Keratinocyte (primary cell): ENCODE data around the gene TRPM3. TPM values are rescaled to one million over a fixed set of nuclear protein-coding genes. Genes with fewer than 3 reads are reported as not detected.

Experiments
- DNase-seq: peaks from one replicate; pipeline ENCODE4 v3.0.0-alpha.2; 2011; ENCODE audit warnings: low read depth, missing footprints, low spot score
- FAIRE-seq: peaks from 2 replicates; lab custom pipeline; 2011; peaks lifted over from hg19 to GRCh38; lab: Jason Lieb, UNC
- H2AFZ ChIP-seq: 2 replicates; pipeline ENCODE4 v1.6.0; 2012; ENCODE audit warnings: low read length, control low read depth, inconsistent platforms; ENCODE audit not compliant: control insufficient read depth
- H3K27ac ChIP-seq: 2 replicates; pipeline ENCODE4 v1.5.1; 2011; ENCODE audit warnings: low read length; ENCODE audit not compliant: control insufficient read depth, insufficient read depth
- H3K27me3 ChIP-seq: 3 replicates; pipeline ENCODE4 v1.6.0; 2011; ENCODE audit warnings: low read length; ENCODE audit not compliant: control insufficient read depth, insufficient read depth; ENCODE audit errors: extremely low read depth
- H3K36me3 ChIP-seq, 2 experiments: 2 replicates in 1 of 2; 3 replicates in 1 of 2; pipeline ENCODE4 v1.5.1; 2011; ENCODE audit warnings: low read length in 2 of 2, mild to moderate bottlenecking in 1 of 2; ENCODE audit not compliant: control insufficient read depth in 2 of 2, insufficient read depth in 2 of 2; ENCODE audit errors: extremely low read depth in 1 of 2
- H3K4me1 ChIP-seq: 3 replicates; pipeline ENCODE4 v1.5.1; 2011; ENCODE audit warnings: low read length; ENCODE audit not compliant: control insufficient read depth, insufficient read depth; ENCODE audit errors: extremely low read depth
- H3K4me2 ChIP-seq: 3 replicates; pipeline ENCODE4 v1.6.0; 2011; ENCODE audit warnings: low read depth, low read length; ENCODE audit not compliant: control insufficient read depth, insufficient read depth; ENCODE audit errors: extremely low read depth
- H3K4me3 ChIP-seq, 3 experiments: fragments of 200-600 bp in 1 of 3; sonication (generic) in 1 of 3; 2 replicates in 2 of 3; 3 replicates in 1 of 3; pipeline ENCODE4 v1.5.1; 2011 to 2016; ENCODE audit warnings: low read length in 3 of 3, mild to moderate bottlenecking in 3 of 3, control low read depth in 2 of 3, inconsistent platforms in 1 of 3, low read depth in 1 of 3, mixed read lengths in 1 of 3, mixed run types in 1 of 3, moderate library complexity in 1 of 3; ENCODE audit not compliant: control insufficient read depth in 2 of 3, insufficient read depth in 2 of 3; ENCODE audit errors: extremely low read depth in 1 of 3
- H3K79me2 ChIP-seq: 2 replicates; pipeline ENCODE4 v1.6.0; 2012; ENCODE audit warnings: low read length; ENCODE audit not compliant: control insufficient read depth, insufficient read depth
- H3K9ac ChIP-seq: 3 replicates; pipeline ENCODE4 v1.6.0; 2011; ENCODE audit warnings: low read length; ENCODE audit not compliant: control insufficient read depth, insufficient read depth; ENCODE audit errors: extremely low read depth
- H3K9me1 ChIP-seq: 3 replicates; pipeline ENCODE4 v1.6.0; 2011; ENCODE audit warnings: low read length; ENCODE audit not compliant: control insufficient read depth, insufficient read depth; ENCODE audit errors: extremely low read depth
- H3K9me3 ChIP-seq: 2 replicates; pipeline ENCODE4 v1.5.1; 2012; ENCODE audit warnings: low read depth, low read length; ENCODE audit not compliant: control insufficient read depth
- H4K20me1 ChIP-seq: 3 replicates; pipeline ENCODE4 v1.6.0; 2011; ENCODE audit warnings: low read length; ENCODE audit not compliant: control insufficient read depth, insufficient read depth; ENCODE audit errors: extremely low read depth
- EZH2 ChIP-seq: IDR thresholded peaks from one replicate; pipeline ENCODE4 v1.6.1; 2012; ENCODE audit warnings: inconsistent platforms, mild to moderate bottlenecking, low read length, moderate library complexity
- dilution Hi-C: fragments of 300-500 bp; cut with MboI; formaldehyde crosslinking; loops from one replicate; pipeline ENCODE4 v1.7.0; 2020; ENCODE audit warnings: low sequenced_read_pairs; ENCODE audit not compliant: extremely low pct_ligation_motif_present
- polyA plus RNA-seq, 5 experiments: library from polyadenylated mRNA; depleted of rRNA in 3 of 5; stranded (reverse) in 3 of 5; stranded (forward) in 1 of 5; unstranded in 1 of 5; fragments of >200 nt; gene quantifications; 1 replicate in 1 of 5; 2 replicates in 3 of 5; 3 replicates in 1 of 5; pipeline versions ENCODE4 v1.2.1 to v1.2.3, GENCODE V29; 2011 to 2012; ENCODE audit warnings: missing spikeins in 2 of 5, low read depth in 1 of 5, low replicate concordance in 1 of 5
- TF ChIP-seq, protein P1 (sequence below), 3 experiments: IDR thresholded peaks in 1 of 3; conservative IDR thresholded peaks in 1 of 3; optimal IDR thresholded peaks in 1 of 3; 2 replicates in 2 of 3; 3 replicates in 1 of 3; pipeline versions ENCODE3 to v1.5.1; 2011; ENCODE audit warnings: low read length in 3 of 3, mild to moderate bottlenecking in 3 of 3, moderate library complexity in 2 of 3, control low read depth in 1 of 3, inconsistent platforms in 1 of 3; ENCODE audit not compliant: insufficient read depth in 2 of 3; ENCODE audit errors: extremely low read depth in 1 of 3

The TRPM3 gene
- polyA plus RNA-seq, 1 donor (not counting 4 experiments of a cell fraction or from before 2014, with no cell fraction given) = 0.03 TPM

GRCh38 chr9:70581955-70582350, 539.5 kb downstream of the TRPM3 start:
- H3K9ac ChIP-seq = no peak overlapping the region
- no peak for DNase-seq
- no peaks in the 10 kb centered on the region for H4K20me1 ChIP-seq
- peaks cover 8% of the 10 kb centered on the region for H3K4me1 ChIP-seq
- H3K36me3 ChIP-seq = no peaks in the 10 kb centered on the region
- H3K4me3 ChIP-seq = no peak overlapping the region
- H3K27ac ChIP-seq = no peak overlapping the region
- no peak for FAIRE-seq
- TF ChIP-seq EZH2 = no peak
- TF ChIP-seq, protein P1, sequence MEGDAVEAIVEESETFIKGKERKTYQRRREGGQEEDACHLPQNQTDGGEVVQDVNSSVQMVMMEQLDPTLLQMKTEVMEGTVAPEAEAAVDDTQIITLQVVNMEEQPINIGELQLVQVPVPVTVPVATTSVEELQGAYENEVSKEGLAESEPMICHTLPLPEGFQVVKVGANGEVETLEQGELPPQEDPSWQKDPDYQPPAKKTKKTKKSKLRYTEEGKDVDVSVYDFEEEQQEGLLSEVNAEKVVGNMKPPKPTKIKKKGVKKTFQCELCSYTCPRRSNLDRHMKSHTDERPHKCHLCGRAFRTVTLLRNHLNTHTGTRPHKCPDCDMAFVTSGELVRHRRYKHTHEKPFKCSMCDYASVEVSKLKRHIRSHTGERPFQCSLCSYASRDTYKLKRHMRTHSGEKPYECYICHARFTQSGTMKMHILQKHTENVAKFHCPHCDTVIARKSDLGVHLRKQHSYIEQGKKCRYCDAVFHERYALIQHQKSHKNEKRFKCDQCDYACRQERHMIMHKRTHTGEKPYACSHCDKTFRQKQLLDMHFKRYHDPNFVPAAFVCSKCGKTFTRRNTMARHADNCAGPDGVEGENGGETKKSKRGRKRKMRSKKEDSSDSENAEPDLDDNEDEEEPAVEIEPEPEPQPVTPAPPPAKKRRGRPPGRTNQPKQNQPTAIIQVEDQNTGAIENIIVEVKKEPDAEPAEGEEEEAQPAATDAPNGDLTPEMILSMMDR (optimal IDR thresholded peaks at IDR 0.05 in 1 of 3, IDR thresholded peaks at IDR 0.05 in 1 of 3, conservative IDR thresholded peaks at IDR 0.05 in 1 of 3; ENCODE audit: extremely low read depth in 1 of 3, insufficient read depth in 2 of 3, low read length in 3 of 3) = no peak
- peaks cover 4% of the 10 kb centered on the region for H3K27me3 ChIP-seq
- no peak overlapping the region for H3K4me2 ChIP-seq
- dilution Hi-C loops = no loop called here
- no peak overlapping the region for H2AFZ ChIP-seq
- no peaks in the 10 kb centered on the region for H3K9me3 ChIP-seq
- no peaks in the 10 kb centered on the region for H3K9me1 ChIP-seq
- H3K79me2 ChIP-seq = no peaks in the 10 kb centered on the region

- DNase-seq = no peak
- H3K27me3 ChIP-seq = peaks cover 4% of the 10 kb centered on the region
- no peaks in the 10 kb centered on the region for H3K9me1 ChIP-seq
- no peak for FAIRE-seq
- peaks cover 10% of the 10 kb centered on the region for H3K4me1 ChIP-seq
- H3K4me3 ChIP-seq = no peak overlapping the region
- H3K9ac ChIP-seq = no peak overlapping the region
- H4K20me1 ChIP-seq = no peaks in the 10 kb centered on the region
- dilution Hi-C loops = no loop called here
- H3K36me3 ChIP-seq = no peaks in the 10 kb centered on the region
- no peaks in the 10 kb centered on the region for H3K79me2 ChIP-seq
- no peaks in the 10 kb centered on the region for H3K9me3 ChIP-seq
- H3K27ac ChIP-seq = no peak overlapping the region
- TF ChIP-seq EZH2 = no peak
- TF ChIP-seq, protein P1 (optimal IDR thresholded peaks at IDR 0.05 in 1 of 3, IDR thresholded peaks at IDR 0.05 in 1 of 3, conservative IDR thresholded peaks at IDR 0.05 in 1 of 3; ENCODE audit: extremely low read depth in 1 of 3, insufficient read depth in 2 of 3, low read length in 3 of 3) = no peak
- H2AFZ ChIP-seq = no peak overlapping the region
- no peak overlapping the region for H3K4me2 ChIP-seq
These were observed 540.0 kb downstream of the TRPM3 start for GRCh38 chr9:70581214-70581954.
